GM10847 (cell line): Measurements from ENCODE around the gene ZNF358.

ENCODE experiments used
- POLR2A ChIP-seq: IDR thresholded peaks from 2 replicates; pipeline ENCODE4 v1.6.1; 2011; ENCODE audit not compliant: insufficient read length; ENCODE audit errors: extremely low read depth

The ZNF358 gene

GRCh38 chr19:7480222-7480969 is 35.5 kb upstream of the ZNF358 start:
- no peak for TF ChIP-seq POLR2A

GRCh38 chr19:7480970-7481255 is 35.0 kb upstream of the ZNF358 start:
- TF ChIP-seq POLR2A, result no peak

- no peak for TF ChIP-seq POLR2A
These were observed 33.1 kb upstream of the ZNF358 start for GRCh38 chr19:7482584-7483439.

- TF ChIP-seq POLR2A, result no peak
These were observed 32.1 kb upstream of the ZNF358 start for GRCh38 chr19:7483720-7484201.

- no peak for TF ChIP-seq POLR2A
These were observed 29.0 kb upstream of the ZNF358 start for GRCh38 chr19:7486923-7487322.

GRCh38 chr19:7488736-7489353 is 27.1 kb upstream of the ZNF358 start, which contains the start of gene PEX11G:
TSS of gene PEX11G (minus strand) at chr19:7489035. CDS start at chr19:7489010, 25 bp downstream.
- peak; percentile 77 for TF ChIP-seq POLR2A

- TF ChIP-seq POLR2A, result no peak
These were observed 26.3 kb upstream of the ZNF358 start for GRCh38 chr19:7489609-7490044.

- TF ChIP-seq POLR2A, result no peak
These were observed 23.8 kb upstream of the ZNF358 start for GRCh38 chr19:7492142-7492541.

GRCh38 chr19:7492558-7492957 is 23.3 kb upstream of the ZNF358 start:
- TF ChIP-seq POLR2A, result no peak

- no peak for TF ChIP-seq POLR2A
These were observed 21.3 kb upstream of the ZNF358 start for GRCh38 chr19:7494416-7495098.

GRCh38 chr19:7497292-7497691 is 18.6 kb upstream of the ZNF358 start:
- no peak for TF ChIP-seq POLR2A

GRCh38 chr19:7500811-7501450 is 15.0 kb upstream of the ZNF358 start:
- TF ChIP-seq POLR2A, result no peak

- TF ChIP-seq POLR2A, result no peak
These were observed 13.4 kb upstream of the ZNF358 start for GRCh38 chr19:7502552-7502951.

GRCh38 chr19:7504684-7505083 is 11.2 kb upstream of the ZNF358 start:
- no peak for TF ChIP-seq POLR2A

- TF ChIP-seq POLR2A, result no peak
These were observed 10.6 kb upstream of the ZNF358 start for GRCh38 chr19:7505288-7505681.
